Osteocyte (in vitro differentiated cells): ENCODE measurements around the gene SAMD14. TPM values are rescaled to one million over a fixed set of nuclear protein-coding genes. Genes with fewer than 3 reads are reported as not detected.

Experiments used
- DNase-seq: peaks from one replicate; pipeline ENCODE4 v3.0.0; 2021; ENCODE audit warnings: mixed read lengths; ENCODE audit not compliant: unreplicated experiment; ENCODE audit errors: extremely low spot score
- H3K27ac Mint-ChIP-seq: one replicate; pipeline ENCODE4 v1.8.0; 2021; ENCODE audit warnings: mild to moderate bottlenecking, mixed read lengths; ENCODE audit not compliant: unreplicated experiment
- H3K27me3 Mint-ChIP-seq: one replicate; pipeline ENCODE4 v1.8.0; 2021; ENCODE audit warnings: mixed read lengths; ENCODE audit not compliant: unreplicated experiment
- H3K36me3 Mint-ChIP-seq: one replicate; pipeline ENCODE4 v1.8.0; 2021; ENCODE audit warnings: mixed read lengths; ENCODE audit not compliant: unreplicated experiment
- H3K4me1 Mint-ChIP-seq: one replicate; pipeline ENCODE4 v1.8.0; 2021; ENCODE audit warnings: mixed read lengths; ENCODE audit not compliant: unreplicated experiment
- H3K4me3 Mint-ChIP-seq: one replicate; pipeline ENCODE4 v1.8.0; 2021; ENCODE audit warnings: mild to moderate bottlenecking, moderate library complexity, mixed read lengths; ENCODE audit not compliant: unreplicated experiment
- H3K9me3 Mint-ChIP-seq: one replicate; pipeline ENCODE4 v1.8.0; 2021; ENCODE audit warnings: mixed read lengths; ENCODE audit not compliant: unreplicated experiment
- total RNA-seq: library from RNA; stranded (reverse); gene quantifications from 2 replicates; pipeline ENCODE4 v1.2.1, GENCODE V29; 2021
- TF ChIP-seq, protein P1 (sequence below): fragments of 200-600 bp; sonication (generic); IDR thresholded peaks from 2 replicates; pipeline ENCODE4 v1.5.0; 2021; ENCODE audit warnings: antibody characterized with exemption, mild to moderate bottlenecking, moderate library complexity

The SAMD14 gene
- total RNA-seq, 1 donor from 2014 or later: 36.8 TPM

DNA sequence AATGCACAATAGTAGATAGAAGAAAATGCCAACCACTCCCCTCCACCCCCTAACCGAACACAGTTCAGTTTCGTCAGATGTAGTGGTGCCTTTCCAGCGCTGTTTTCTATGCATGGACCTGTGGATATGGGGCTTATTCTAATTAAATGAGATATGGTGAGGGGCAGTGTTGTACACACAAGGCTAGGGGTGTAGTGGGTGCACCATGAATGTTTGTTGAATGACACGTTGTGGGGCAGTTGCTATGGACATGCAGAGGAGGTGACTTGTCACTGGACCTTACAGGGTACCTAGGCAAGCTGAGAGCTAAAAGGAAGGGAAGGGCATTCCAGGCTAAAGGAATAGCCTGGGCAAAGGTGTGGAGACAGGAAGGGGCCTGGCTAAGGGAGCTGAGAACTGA is 31.4 kb downstream of the SAMD14 start:
- H3K36me3 Mint-ChIP-seq: peaks cover 19% of the 10 kb centered on the region
- no peaks in the 10 kb centered on the region for H3K9me3 Mint-ChIP-seq

DNA sequence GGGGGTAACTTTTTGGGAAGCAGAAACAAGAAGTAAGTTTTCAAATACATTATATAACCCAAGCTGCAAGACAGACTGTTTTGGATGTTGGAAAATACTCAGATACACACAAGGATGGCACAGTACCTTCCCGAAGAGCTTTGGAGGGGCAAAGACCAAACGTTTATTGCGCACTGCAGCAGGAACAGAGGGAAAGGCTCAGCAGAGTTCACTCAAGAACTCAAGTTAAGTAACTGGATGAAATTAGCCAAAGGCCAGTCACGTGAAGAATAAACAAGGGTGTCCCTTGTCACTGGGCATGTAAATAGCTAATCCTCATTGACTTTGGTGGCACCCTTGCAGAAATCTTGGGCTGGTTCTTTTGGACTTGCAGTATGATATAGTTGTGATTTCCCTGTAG is 32.0 kb downstream of the SAMD14 start:
- Mint-ChIP-seq H3K4me3 (no peak overlapping the region), H3K27me3 (no peaks in the 10 kb centered on the region), H3K4me1 (peaks cover 67% of the 10 kb centered on the region), H3K9me3 (no peaks in the 10 kb centered on the region), H3K36me3 (peaks cover 16% of the 10 kb centered on the region), H3K27ac (no peak overlapping the region)
- no peak for DNase-seq
- TF ChIP-seq, protein P1, sequence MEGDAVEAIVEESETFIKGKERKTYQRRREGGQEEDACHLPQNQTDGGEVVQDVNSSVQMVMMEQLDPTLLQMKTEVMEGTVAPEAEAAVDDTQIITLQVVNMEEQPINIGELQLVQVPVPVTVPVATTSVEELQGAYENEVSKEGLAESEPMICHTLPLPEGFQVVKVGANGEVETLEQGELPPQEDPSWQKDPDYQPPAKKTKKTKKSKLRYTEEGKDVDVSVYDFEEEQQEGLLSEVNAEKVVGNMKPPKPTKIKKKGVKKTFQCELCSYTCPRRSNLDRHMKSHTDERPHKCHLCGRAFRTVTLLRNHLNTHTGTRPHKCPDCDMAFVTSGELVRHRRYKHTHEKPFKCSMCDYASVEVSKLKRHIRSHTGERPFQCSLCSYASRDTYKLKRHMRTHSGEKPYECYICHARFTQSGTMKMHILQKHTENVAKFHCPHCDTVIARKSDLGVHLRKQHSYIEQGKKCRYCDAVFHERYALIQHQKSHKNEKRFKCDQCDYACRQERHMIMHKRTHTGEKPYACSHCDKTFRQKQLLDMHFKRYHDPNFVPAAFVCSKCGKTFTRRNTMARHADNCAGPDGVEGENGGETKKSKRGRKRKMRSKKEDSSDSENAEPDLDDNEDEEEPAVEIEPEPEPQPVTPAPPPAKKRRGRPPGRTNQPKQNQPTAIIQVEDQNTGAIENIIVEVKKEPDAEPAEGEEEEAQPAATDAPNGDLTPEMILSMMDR: no peak

More for the DNA sequence above, 31.4 kb downstream of the SAMD14 start:
- Mint-ChIP-seq H3K27ac (no peak overlapping the region), H3K4me3 (no peak overlapping the region), H3K27me3 (no peaks in the 10 kb centered on the region), H3K4me1 (peaks cover 68% of the 10 kb centered on the region)
- TF ChIP-seq, protein P1: no peak
- no peak for DNase-seq

DNA sequence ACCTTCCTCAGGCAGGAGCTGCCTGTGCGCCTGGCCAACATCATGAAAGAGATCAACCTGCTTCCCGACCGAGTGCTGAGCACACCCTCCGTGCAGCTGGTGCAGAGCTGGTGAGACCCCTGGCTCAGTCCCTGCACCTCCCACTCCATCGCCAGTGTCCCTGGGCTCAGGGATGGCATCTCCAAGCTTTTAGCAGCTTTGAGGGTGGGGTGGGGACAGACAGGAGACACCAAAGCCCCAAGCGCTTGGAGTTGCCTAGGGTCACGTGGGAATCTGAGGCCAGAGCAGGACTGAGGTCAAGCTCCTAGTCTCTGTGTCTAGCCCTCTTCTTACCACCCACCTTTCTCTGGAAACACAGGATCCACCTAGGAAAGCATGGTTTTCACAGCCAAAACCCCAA is 32.5 kb downstream of the SAMD14 start:
- no peaks in the 10 kb centered on the region for H3K27me3 Mint-ChIP-seq
- H3K4me1 Mint-ChIP-seq: peaks cover 65% of the 10 kb centered on the region
- H3K27ac Mint-ChIP-seq: no peak overlapping the region
- no peaks in the 10 kb centered on the region for H3K9me3 Mint-ChIP-seq
- H3K4me3 Mint-ChIP-seq: no peak overlapping the region
- TF ChIP-seq, protein P1: no peak
- H3K36me3 Mint-ChIP-seq: peaks cover 16% of the 10 kb centered on the region
- DNase-seq: no peak

DNA sequence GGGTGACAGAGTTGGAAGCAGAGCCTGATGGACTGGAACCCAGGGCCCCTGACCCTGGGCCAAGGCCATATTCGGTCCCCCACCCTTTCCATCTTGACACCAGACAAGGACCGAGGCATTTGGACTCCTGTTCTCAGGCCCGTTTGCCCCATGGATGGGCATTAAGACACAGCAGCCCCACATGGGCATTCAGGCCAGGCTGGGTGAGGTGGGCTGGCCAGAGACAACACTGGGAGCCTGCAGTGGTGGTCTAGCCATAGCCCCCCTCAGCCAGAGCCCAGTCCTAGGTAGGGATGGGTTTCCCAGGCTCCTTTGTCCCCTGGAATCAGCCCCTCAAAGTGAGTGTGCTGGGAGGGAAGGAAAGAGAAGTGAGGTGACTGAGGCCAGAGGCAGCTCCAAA is 33.2 kb downstream of the SAMD14 start:
- no peak overlapping the region for H3K27ac Mint-ChIP-seq
- H3K4me1 Mint-ChIP-seq: peaks cover 58% of the 10 kb centered on the region
- H3K36me3 Mint-ChIP-seq: peaks cover 16% of the 10 kb centered on the region
- peak overlapping the region; percentile 96 for H3K4me3 Mint-ChIP-seq
- TF ChIP-seq, protein P1: no peak
- no peaks in the 10 kb centered on the region for H3K27me3 Mint-ChIP-seq
- H3K9me3 Mint-ChIP-seq: no peaks in the 10 kb centered on the region
- DNase-seq: no peak

DNA sequence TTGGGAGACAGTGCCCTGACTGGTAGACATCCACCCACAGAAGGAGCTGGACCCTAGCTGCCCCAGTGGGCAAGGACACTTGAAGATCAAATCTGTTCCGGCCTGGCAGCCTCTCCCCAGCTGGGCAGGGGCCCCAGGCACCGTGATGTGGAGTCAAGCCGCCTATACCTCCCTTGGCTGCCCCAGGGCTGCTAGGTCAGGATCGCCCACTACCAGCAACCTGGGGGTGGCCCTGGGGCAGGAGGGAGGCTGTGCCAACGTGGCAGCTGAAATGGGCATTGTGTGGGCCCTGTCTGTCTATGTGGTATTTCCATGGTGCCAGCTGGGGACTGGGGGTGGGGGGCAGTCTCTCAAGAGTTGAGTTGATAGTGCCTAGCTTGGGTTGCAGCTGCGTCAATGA is 33.9 kb downstream of the SAMD14 start:
- TF ChIP-seq, protein P1: no peak
- Mint-ChIP-seq H3K27me3 (no peaks in the 10 kb centered on the region), H3K4me3 (peak overlapping the region; percentile 96), H3K27ac (peak overlapping the region; percentile 89), H3K36me3 (peaks cover 16% of the 10 kb centered on the region), H3K9me3 (no peaks in the 10 kb centered on the region), H3K4me1 (peaks cover 52% of the 10 kb centered on the region)
- no peak for DNase-seq
